Ishikawa (cell line): Measurements from ENCODE around the gene COMMD6.
A peak's percentile ranks its signal among the peaks of the same experiment; 100 is the strongest.

ENCODE experiments used
- CEBPB ChIP-seq: IDR thresholded peaks from 2 replicates; pipeline ENCODE4 v1.6.1; 2012
- CREB1 ChIP-seq: IDR thresholded peaks from 2 replicates; pipeline ENCODE4 v1.6.1; 2012; ENCODE audit warnings: low read depth
- EGR1 ChIP-seq: IDR thresholded peaks from 2 replicates; pipeline ENCODE4 v1.6.1; 2012
- EP300 ChIP-seq: IDR thresholded peaks from 2 replicates; pipeline ENCODE4 v1.6.1; 2012; ENCODE audit warnings: borderline replicate concordance
- FOXM1 ChIP-seq: IDR thresholded peaks from 2 replicates; pipeline ENCODE4 v1.6.1; 2012; ENCODE audit warnings: low read depth, borderline replicate concordance
- NFIC ChIP-seq: IDR thresholded peaks from 2 replicates; pipeline ENCODE4 v1.6.1; 2012
- RAD21 ChIP-seq: IDR thresholded peaks from 2 replicates; pipeline ENCODE4 v1.6.1; 2012; ENCODE audit warnings: low read depth
- TAF1 ChIP-seq: IDR thresholded peaks from 2 replicates; pipeline ENCODE4 v1.6.1; 2012; ENCODE audit warnings: low read depth, mild to moderate bottlenecking
- TCF12 ChIP-seq: IDR thresholded peaks from 2 replicates; pipeline ENCODE4 v1.6.1; 2012; ENCODE audit warnings: low read depth
- TEAD4 ChIP-seq: IDR thresholded peaks from 2 replicates; pipeline ENCODE4 v1.6.1; 2012
- YY1 ChIP-seq: IDR thresholded peaks from 2 replicates; pipeline ENCODE4 v1.6.1; 2012; ENCODE audit warnings: low read depth
- ZBTB7A ChIP-seq: IDR thresholded peaks from 2 replicates; pipeline ENCODE4 v1.6.1; 2012; ENCODE audit warnings: low read depth
- TF ChIP-seq, protein P1 (sequence below): IDR thresholded peaks from 2 replicates; pipeline ENCODE4 v1.6.1; 2012; ENCODE audit warnings: low read depth, mild to moderate bottlenecking
- TF ChIP-seq, protein P2 (sequence below): IDR thresholded peaks from 2 replicates; pipeline ENCODE4 v1.6.1; 2012
- TF ChIP-seq, protein P3 (sequence below): IDR thresholded peaks from 2 replicates; pipeline ENCODE4 v1.6.1; 2012

The COMMD6 gene

DNA sequence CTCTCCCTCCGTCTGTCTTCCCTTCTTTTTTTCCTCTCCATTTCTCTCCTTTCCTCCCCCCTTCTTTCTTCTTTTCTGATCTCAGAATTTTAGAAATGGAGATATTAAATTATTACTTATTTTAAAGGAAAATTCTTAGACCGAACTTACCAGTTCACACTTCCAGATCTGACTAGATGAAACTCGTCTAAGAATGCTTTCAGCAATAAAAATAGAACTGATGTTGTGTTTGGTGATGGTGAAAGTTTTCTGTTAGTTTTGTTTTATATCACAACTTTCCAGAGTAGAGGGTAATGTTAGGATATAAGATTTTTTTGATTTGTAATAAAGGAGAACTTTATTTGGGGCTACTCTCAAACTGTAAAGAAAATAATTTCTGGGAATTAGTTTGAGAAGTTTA, 41.9 kb upstream of the COMMD6 start:
- TF ChIP-seq RAD21 (no peak), ZBTB7A (no peak), TCF12 (no peak), CEBPB (no peak), FOXM1 (no peak), EP300 (no peak), TEAD4 (no peak), NFIC (no peak), TAF1 (no peak), YY1 (no peak), CREB1 (no peak), EGR1 (no peak)
- TF ChIP-seq, protein P1, sequence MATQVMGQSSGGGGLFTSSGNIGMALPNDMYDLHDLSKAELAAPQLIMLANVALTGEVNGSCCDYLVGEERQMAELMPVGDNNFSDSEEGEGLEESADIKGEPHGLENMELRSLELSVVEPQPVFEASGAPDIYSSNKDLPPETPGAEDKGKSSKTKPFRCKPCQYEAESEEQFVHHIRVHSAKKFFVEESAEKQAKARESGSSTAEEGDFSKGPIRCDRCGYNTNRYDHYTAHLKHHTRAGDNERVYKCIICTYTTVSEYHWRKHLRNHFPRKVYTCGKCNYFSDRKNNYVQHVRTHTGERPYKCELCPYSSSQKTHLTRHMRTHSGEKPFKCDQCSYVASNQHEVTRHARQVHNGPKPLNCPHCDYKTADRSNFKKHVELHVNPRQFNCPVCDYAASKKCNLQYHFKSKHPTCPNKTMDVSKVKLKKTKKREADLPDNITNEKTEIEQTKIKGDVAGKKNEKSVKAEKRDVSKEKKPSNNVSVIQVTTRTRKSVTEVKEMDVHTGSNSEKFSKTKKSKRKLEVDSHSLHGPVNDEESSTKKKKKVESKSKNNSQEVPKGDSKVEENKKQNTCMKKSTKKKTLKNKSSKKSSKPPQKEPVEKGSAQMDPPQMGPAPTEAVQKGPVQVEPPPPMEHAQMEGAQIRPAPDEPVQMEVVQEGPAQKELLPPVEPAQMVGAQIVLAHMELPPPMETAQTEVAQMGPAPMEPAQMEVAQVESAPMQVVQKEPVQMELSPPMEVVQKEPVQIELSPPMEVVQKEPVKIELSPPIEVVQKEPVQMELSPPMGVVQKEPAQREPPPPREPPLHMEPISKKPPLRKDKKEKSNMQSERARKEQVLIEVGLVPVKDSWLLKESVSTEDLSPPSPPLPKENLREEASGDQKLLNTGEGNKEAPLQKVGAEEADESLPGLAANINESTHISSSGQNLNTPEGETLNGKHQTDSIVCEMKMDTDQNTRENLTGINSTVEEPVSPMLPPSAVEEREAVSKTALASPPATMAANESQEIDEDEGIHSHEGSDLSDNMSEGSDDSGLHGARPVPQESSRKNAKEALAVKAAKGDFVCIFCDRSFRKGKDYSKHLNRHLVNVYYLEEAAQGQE, result no peak
- TF ChIP-seq, protein P2, sequence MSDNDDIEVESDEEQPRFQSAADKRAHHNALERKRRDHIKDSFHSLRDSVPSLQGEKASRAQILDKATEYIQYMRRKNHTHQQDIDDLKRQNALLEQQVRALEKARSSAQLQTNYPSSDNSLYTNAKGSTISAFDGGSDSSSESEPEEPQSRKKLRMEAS, result no peak
- TF ChIP-seq, protein P3, sequence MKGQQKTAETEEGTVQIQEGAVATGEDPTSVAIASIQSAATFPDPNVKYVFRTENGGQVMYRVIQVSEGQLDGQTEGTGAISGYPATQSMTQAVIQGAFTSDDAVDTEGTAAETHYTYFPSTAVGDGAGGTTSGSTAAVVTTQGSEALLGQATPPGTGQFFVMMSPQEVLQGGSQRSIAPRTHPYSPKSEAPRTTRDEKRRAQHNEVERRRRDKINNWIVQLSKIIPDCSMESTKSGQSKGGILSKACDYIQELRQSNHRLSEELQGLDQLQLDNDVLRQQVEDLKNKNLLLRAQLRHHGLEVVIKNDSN, result no peak

DNA sequence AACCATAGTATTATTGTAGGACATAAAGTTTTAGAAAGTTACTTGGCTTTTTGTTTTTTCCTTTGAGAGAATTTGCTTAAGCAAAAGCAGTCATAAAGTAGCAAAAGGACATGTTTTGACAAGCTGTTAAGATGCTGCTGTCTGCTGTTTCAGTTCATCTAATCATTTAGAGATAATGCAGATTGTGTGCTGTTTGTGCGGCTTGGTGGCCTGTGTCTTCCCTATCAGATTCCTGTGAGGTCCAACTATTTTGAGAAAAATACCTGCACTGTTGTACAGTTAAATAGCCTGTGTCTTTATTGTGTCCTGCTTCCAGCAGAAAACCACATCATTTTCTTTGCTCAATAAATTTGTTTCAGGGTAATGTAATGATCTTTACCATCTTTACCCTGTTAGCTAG, 31.9 kb upstream of the COMMD6 start:
- TF ChIP-seq FOXM1, result no peak
- no peak for TF ChIP-seq TAF1
- TF ChIP-seq, protein P3, result no peak
- TF ChIP-seq, protein P2, result no peak
- no peak for TF ChIP-seq NFIC
- TF ChIP-seq ZBTB7A, result no peak
- no peak for TF ChIP-seq TCF12
- TF ChIP-seq RAD21, result no peak
- TF ChIP-seq EP300, result no peak
- no peak for TF ChIP-seq TEAD4
- no peak for TF ChIP-seq YY1
- no peak for TF ChIP-seq CEBPB
- TF ChIP-seq EGR1, result no peak
- TF ChIP-seq, protein P1, result no peak
- TF ChIP-seq CREB1, result no peak

DNA sequence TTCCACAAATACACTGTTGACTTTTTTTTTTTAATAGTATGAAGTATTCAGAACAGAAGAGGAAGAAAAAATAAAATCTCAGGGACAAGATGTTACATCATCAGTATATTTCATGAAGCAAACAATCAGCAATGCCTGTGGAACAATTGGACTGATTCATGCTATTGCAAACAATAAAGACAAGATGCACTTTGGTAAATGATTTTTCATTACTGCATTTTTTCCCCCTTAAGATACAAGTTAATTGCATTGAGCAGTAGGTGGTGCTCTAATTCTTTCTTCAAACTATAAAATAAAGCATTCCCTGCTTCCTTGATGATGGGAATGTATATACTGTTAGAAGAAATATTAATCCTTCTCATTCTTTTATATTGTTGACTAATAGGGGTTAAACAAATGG, 29.0 kb upstream of the COMMD6 start:
- TF ChIP-seq, protein P2, result no peak
- TF ChIP-seq EP300 (no peak), TCF12 (no peak), TAF1 (no peak), FOXM1 (no peak), YY1 (no peak), CEBPB (no peak), RAD21 (peak; percentile 39), ZBTB7A (no peak)

DNA sequence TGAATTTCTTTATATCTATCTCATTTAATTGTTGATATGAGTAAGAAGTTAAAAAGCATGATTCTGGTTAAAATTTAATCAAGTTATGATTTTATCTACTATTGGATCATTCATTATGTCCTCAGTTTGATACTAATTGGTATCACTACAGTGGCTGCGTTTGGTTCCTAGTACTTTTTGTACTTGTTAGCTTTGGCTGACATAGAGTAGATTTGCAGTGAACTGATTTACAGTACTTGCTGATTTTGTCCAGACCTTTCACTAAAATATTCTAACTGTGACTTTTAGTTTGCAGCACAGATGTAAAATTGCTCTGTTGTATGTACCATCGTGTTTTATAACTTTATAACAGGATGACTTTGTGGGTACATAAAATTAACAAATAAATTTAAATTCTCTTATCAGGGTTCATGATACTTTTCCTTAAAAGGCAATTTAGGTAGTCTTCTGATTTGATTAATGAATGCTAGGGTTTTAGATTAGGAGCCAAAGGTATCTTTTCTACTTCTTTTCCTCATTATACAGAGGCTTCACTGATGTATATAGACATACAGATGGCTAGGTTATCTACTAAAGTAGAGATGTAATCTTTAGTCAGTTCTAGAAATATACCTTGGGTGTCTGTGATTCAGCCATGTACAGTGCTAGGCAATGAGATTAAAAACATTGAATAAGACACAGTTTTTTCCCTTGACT, 20.7 kb upstream of the COMMD6 start:
- TF ChIP-seq, protein P3, result no peak
- TF ChIP-seq RAD21, result no peak

DNA sequence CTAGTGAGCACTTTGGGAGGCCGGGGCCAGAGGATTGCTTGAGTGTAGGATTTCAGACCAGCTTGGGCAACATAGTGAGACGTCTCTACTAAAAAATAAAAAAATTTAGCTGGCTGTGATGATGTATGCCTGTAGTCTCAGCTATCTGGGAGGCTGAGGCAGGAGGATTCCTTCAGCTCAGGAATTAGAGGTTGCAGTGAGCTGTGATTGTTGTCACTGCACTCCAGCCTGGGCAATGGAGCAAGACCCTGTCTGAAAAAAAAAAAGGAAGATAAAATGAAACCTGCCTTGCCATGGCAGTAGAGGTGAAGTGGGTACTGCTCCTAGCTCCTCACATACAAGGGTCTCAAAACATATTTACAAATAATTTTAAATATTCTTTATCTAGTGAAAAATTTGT, 19.3 kb upstream of the COMMD6 start:
- TF ChIP-seq FOXM1 (no peak), NFIC (no peak), CREB1 (no peak), RAD21 (no peak), EP300 (no peak), CEBPB (no peak), TEAD4 (no peak), YY1 (no peak)
- TF ChIP-seq, protein P2, result no peak
- TF ChIP-seq, protein P3, result no peak
